Pancreas (tissue), 10 donors: ENCODE data around the gene RAB30. TPM values are rescaled to one million over a fixed set of nuclear protein-coding genes. Genes with fewer than 3 reads are reported as not detected.

ENCODE experiments used
- ATAC-seq, 4 donors: fragments of 200-7000 bp; cut with Tn5 transposase; one replicate each; pipeline versions ENCODE4 v1.8.0 to v1.9.1; 2020; ENCODE audit warnings: mild to moderate bottlenecking in 4 of 4, moderate library complexity in 4 of 4
- DNase-seq, 6 donors: peaks; one replicate each; pipeline ENCODE4 v3.0.0-alpha.2; 2020
- FAIRE-seq: peaks from 2 replicates; lab custom pipeline; 2012; peaks lifted over from hg19 to GRCh38; lab: Jason Lieb, UNC
- H3K27ac ChIP-seq, 4 donors: fragments of 200-600 bp; sonication (generic); 1 replicate in 3 of 4; 2 replicates in 1 of 4; pipeline versions ENCODE4 v1.5.0 to v1.8.0; 2020
- H3K27me3 ChIP-seq, 4 donors: fragments of 200-600 bp; one replicate each; pipeline ENCODE4 v1.8.0; 2021
- H3K36me3 ChIP-seq, 3 donors: fragments of 200-600 bp; sonication (generic) in 1 of 3; one replicate each; pipeline versions ENCODE4 v1.5.0 to v1.8.0; 2020 to 2021
- H3K4me1 ChIP-seq, 3 donors: fragments of 200-600 bp; one replicate each; pipeline ENCODE4 v1.8.0; 2021
- H3K4me3 ChIP-seq, 4 donors: fragments of 200-600 bp; sonication (generic) in 2 of 4; one replicate each; pipeline versions ENCODE4 v1.5.0 to v1.8.0; 2020 to 2021
- H3K9me3 ChIP-seq, 4 donors: fragments of 200-600 bp; one replicate each; pipeline ENCODE4 v1.8.0; 2021
- whole genome bisulfite sequencing, 2 donors: extraction: QIAGEN DNeasy Blood & Tissue Kit; methylation state at CpG; one replicate each; pipeline ENCODE4 v1.1.7; 2013; 5-methylcytosine and 5-hydroxymethylcytosine counted together
- intact Hi-C, 3 donors: fragments of 100-400 bp; cut with DNase I; formaldehyde crosslinking; loops; one replicate each; pipeline versions ENCODE4 v1.11.1 to v1.14.2; 2022
- polyA plus RNA-seq, 2 donors: library from polyadenylated mRNA; stranded (reverse); fragments of 200-250 nt; gene quantifications; one replicate each; pipeline ENCODE4 v1.2.3, GENCODE V29; 2013
- total RNA-seq, 6 donors: library from RNA; stranded (reverse); fragmentation: NEBNext Ultra II Directional in 4 of 6; extraction: Animal tissue kit (Norgen Biotek cat#: 25700) in 4 of 6; gene quantifications; one replicate each; pipeline versions ENCODE4 v1.2.1 to v1.2.4, GENCODE V29; 2021 to 2023
- TF ChIP-seq, protein P1 (sequence below), 4 donors: fragments of 200-600 bp; sonication (generic) in 3 of 4; IDR thresholded peaks; one replicate each; pipeline versions ENCODE4 v1.5.0 to v1.8.0; 2021; ENCODE audit warnings: antibody characterized with exemption in 4 of 4
- donor health status: healthy with polysubstance abuse.
- donor health status: DM: no; HTN: no; CAD: no; lungs with moderate emphysema.
- donor health status: DM: no; HTN: no; CAD: no.
- donor health status: control.
- donor health status: control.
- donor health status: Bipolar disorder and iron deficiency.
- donor health status: DM: yes; HTN: yes; CAD: no.
- donor health status: DM: no; HTN: no; CAD: no.
- donor health status: DM: no; HTN: no; CAD: no.
- donor health status: DM: yes; HTN: yes; CAD: no.

RAB30 gene
- total and polyA plus RNA-seq, 8 donors, result 1.0 to 6.7 (median 4.9) TPM

DNA sequence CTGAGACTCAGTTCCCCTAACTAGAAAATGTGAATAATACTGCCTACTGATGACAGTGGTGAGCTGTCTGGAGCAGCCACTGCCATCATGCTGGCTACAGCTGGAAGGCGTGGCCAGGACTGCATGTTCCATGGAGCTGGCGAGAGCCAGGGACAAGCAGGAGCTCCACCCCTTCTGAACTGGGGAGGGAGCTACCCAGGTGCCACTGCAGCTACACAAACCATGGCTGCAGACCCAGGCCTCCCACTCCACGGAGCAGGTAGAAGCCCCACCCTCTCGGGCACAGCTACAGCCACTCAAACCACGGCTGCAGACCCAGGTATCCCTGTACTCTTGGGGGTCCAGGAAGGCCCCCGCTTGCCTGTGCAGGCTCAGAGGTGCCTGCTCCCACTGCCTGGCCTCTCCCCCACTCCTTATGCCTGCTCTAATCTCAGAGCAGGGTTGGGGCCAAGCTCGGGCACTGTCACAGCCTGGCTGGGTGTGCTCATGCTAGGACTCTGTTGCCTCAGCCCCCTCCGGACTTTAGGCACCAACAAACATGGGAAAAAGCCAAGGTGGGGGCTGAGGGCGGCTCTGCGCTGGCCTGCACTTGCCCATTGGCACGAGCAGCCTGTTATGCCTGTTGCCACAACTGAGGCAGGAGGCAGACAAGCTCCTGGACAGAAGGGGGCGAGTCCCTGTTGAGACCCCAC, 51.7 kb downstream of the RAB30 start:
- FAIRE-seq (no peak), DNase-seq (peak in 1 of 6 donors; percentile 51), ATAC-seq (peak in 1 of 4 donors; percentile 43)
- intact Hi-C loops, result no loop called here
- Histone ChIP-seq H3K36me3 (no peaks in the 10 kb centered on the region), H3K27me3 (no peaks in the 10 kb centered on the region), H3K4me3 (no peak overlapping the region), H3K4me1 (no peaks in the 10 kb centered on the region), H3K9me3 (no peaks in the 10 kb centered on the region), H3K27ac (no peak overlapping the region)
- WGBS, 2 donors, result 94 to 96% methylated on average over 12 of the region's 12 CpGs
- TF ChIP-seq, protein P1, sequence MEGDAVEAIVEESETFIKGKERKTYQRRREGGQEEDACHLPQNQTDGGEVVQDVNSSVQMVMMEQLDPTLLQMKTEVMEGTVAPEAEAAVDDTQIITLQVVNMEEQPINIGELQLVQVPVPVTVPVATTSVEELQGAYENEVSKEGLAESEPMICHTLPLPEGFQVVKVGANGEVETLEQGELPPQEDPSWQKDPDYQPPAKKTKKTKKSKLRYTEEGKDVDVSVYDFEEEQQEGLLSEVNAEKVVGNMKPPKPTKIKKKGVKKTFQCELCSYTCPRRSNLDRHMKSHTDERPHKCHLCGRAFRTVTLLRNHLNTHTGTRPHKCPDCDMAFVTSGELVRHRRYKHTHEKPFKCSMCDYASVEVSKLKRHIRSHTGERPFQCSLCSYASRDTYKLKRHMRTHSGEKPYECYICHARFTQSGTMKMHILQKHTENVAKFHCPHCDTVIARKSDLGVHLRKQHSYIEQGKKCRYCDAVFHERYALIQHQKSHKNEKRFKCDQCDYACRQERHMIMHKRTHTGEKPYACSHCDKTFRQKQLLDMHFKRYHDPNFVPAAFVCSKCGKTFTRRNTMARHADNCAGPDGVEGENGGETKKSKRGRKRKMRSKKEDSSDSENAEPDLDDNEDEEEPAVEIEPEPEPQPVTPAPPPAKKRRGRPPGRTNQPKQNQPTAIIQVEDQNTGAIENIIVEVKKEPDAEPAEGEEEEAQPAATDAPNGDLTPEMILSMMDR (IDR thresholded peaks at IDR 0.05), result no peak

DNA sequence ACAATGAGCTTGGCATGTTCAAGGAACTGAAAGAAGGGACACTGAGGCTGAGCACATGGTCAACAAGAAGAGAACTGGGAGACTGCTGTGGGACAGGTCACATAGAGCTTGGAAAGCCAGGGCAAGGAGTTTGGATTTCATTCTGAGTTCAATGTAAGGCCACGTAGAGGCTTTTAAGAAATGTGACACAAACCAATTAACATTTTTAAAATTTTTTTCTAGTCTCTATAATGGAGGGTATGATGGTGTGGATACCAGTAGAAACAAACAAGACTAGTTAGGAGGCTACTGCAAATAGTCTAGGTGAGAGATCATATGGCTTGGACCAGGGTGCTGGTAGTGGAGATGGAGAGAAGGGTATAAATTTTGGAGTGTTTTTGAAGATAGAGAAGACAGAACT, 56.7 kb downstream of the RAB30 start:
- Histone ChIP-seq H3K27ac (no peak overlapping the region), H3K27me3 (no peaks in the 10 kb centered on the region), H3K9me3 (no peaks in the 10 kb centered on the region), H3K4me1 (peaks cover 8 to 15% (median 12%) of the 10 kb centered on the region in 3 donors), H3K4me3 (no peak overlapping the region), H3K36me3 (no peaks in the 10 kb centered on the region)
- no peak for FAIRE-seq
- intact Hi-C loops, result no loop called here
- no peak for DNase-seq
- TF ChIP-seq, protein P1 (IDR thresholded peaks at IDR 0.05), result no peak
- ATAC-seq, result no peak
- 96 to 97% methylated on average over 1 of the region's 1 CpG for WGBS, 2 donors

- Histone ChIP-seq H3K4me3 (no peak overlapping the region), H3K4me1 (peaks cover 20 to 26% (median 20%) of the 10 kb centered on the region in 3 donors), H3K9me3 (no peaks in the 10 kb centered on the region), H3K36me3 (no peaks in the 10 kb centered on the region), H3K27me3 (no peaks in the 10 kb centered on the region), H3K27ac (no peak overlapping the region)
- intact Hi-C loops, result no loop called here
- FAIRE-seq (no peak), DNase-seq (no peak), ATAC-seq (no peak)
- WGBS, 2 donors, result 90 to 91% methylated on average over 7 of the region's 7 CpGs
- TF ChIP-seq, protein P1 (IDR thresholded peaks at IDR 0.05), result no peak
These were observed 59.3 kb downstream of the RAB30 start for GRCh38 chr11:83012168-83013067.

DNA sequence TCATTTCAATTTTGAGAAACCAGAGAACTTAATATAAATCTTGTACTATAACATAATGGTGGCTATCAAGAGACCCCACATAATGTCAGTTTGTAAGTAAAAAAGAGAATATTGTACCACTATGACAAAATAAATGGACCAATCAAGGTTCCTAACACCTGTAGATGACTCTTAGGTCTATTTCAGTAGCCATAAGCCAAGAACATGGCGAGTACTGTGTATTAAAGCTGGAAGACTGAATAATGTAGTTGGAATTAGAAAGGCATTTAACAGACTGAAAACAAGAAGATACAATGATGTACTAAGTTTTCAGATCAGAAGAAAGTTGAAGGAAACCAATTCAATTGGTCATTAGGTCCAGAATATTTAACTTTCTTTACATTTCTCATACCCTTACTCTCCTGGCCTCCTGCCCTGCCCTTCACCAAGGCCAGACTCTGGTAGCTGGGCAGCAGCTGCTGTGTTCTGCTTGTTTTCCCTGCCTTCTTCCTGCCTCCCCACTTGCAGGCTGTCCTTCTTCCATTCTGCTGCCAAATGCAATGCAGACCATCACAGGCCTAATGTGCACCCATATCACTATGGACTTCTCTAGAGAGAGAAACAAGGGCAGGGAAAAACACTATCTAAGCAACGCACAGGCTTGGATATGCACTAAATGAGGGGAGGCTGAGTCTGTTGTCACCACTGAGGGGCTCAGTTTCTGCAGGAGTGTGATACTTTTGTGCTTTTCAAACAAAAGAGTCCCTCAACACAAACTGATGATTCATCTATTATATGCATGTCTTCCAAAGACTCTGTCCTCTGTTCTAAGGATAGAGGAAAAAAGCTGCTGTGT, 60.1 kb downstream of the RAB30 start:
- Histone ChIP-seq H3K27me3 (no peaks in the 10 kb centered on the region), H3K4me3 (no peak overlapping the region), H3K27ac (no peak overlapping the region), H3K4me1 (peaks cover 22 to 32% (median 26%) of the 10 kb centered on the region in 3 donors), H3K36me3 (no peaks in the 10 kb centered on the region), H3K9me3 (no peaks in the 10 kb centered on the region)
- peak in 3 of 4 donors; percentile 36 to 57 (median 43) for ATAC-seq
- peak in 3 of 6 donors; percentile 23 to 38 (median 30) for DNase-seq
- 53 to 75% methylated on average over 2 of the region's 2 CpGs for whole genome bisulfite sequencing, 2 donors
- TF ChIP-seq, protein P1 (IDR thresholded peaks at IDR 0.05), result no peak
- no peak for FAIRE-seq
- intact Hi-C loops, result no loop called here
